HG03159 (cell line): ENCODE results near the gene HILPDA.

ENCODE experiments used
- ATAC-seq: cut with Tn5 transposase; IDR thresholded peaks from one replicate; pipeline ENCODE4 v1.9.1; 2021; ENCODE audit warnings: mild to moderate bottlenecking, moderate library complexity; ENCODE audit not compliant: unreplicated experiment

HILPDA gene

GRCh38 chr7:128455543-128456254 is at the start of gene HILPDA:
Gene HILPDA, plus strand, starts transcription at chr7:128455878. Its CDS starts 1,391 bp downstream, at chr7:128457269.
- peak; percentile 80 for ATAC-seq

GRCh38 chr7:128406314-128407232 is 49.1 kb upstream of the HILPDA start:
- no peak for ATAC-seq

- ATAC-seq = no peak
These were observed 48.5 kb upstream of the HILPDA start for GRCh38 chr7:128407233-128407589.

- no peak for ATAC-seq
These were observed 47.6 kb upstream of the HILPDA start for GRCh38 chr7:128407751-128408708.

- ATAC-seq = no peak
These were observed 46.7 kb upstream of the HILPDA start for GRCh38 chr7:128408709-128409595.

GRCh38 chr7:128409596-128410450 is 45.9 kb upstream of the HILPDA start, which contains the start of gene IMPDH1:
Gene IMPDH1, minus strand, starts transcription at chr7:128409982. Its CDS starts 81 bp downstream, at chr7:128409901.
- ATAC-seq = peak; percentile 67

GRCh38 chr7:128410451-128410753 is 45.3 kb upstream of the HILPDA start:
- no peak for ATAC-seq

- no peak for ATAC-seq
These were observed 40.4 kb upstream of the HILPDA start for GRCh38 chr7:128415217-128415785.

GRCh38 chr7:128417071-128417470 is 38.6 kb upstream of the HILPDA start:
- ATAC-seq = no peak

GRCh38 chr7:128419257-128419656 is 36.4 kb upstream of the HILPDA start:
- no peak for ATAC-seq

- no peak for ATAC-seq
These were observed 34.9 kb upstream of the HILPDA start for GRCh38 chr7:128420773-128421172.

- no peak for ATAC-seq
These were observed 34.3 kb upstream of the HILPDA start for GRCh38 chr7:128421384-128421783.

GRCh38 chr7:128422037-128422436 is 33.6 kb upstream of the HILPDA start:
- no peak for ATAC-seq

GRCh38 chr7:128422842-128423241 is 32.8 kb upstream of the HILPDA start:
- ATAC-seq = no peak

GRCh38 chr7:128424686-128425275 is 30.9 kb upstream of the HILPDA start:
- no peak for ATAC-seq

- ATAC-seq = no peak
These were observed 29.8 kb upstream of the HILPDA start for GRCh38 chr7:128425850-128426249.

- no peak for ATAC-seq
These were observed 28.3 kb upstream of the HILPDA start for GRCh38 chr7:128427289-128427891.

- ATAC-seq = no peak
These were observed 25.5 kb upstream of the HILPDA start for GRCh38 chr7:128430207-128430606.
